HG03108 (cell line): Measurements from ENCODE around the gene PDLIM1.
"Not testable (repeated sequence)": the region's sequence is repeated elsewhere in the genome, so short reads cannot be mapped to it uniquely, and the experiment has no call there.

ENCODE experiments used
- ATAC-seq: cut with Tn5 transposase; IDR thresholded peaks from one replicate; pipeline ENCODE4 v1.9.1; 2021; ENCODE audit warnings: moderate library complexity; ENCODE audit not compliant: unreplicated experiment

PDLIM1 gene

GRCh38 chr10:95243318-95243617, 47.5 kb downstream of the PDLIM1 start:
- ATAC-seq = no peak

GRCh38 chr10:95242581-95243317, 48.1 kb downstream of the PDLIM1 start:
- ATAC-seq = no peak

GRCh38 chr10:95241533-95241932, 49.3 kb downstream of the PDLIM1 start:
- ATAC-seq = no peak

GRCh38 chr10:95240811-95241210, 50.0 kb downstream of the PDLIM1 start:
- ATAC-seq = no peak

- ATAC-seq = not testable (repeated sequence)
Observed at GRCh38 chr10:95240096-95240495, 50.7 kb downstream of the PDLIM1 start.

GRCh38 chr10:95237376-95238170, 53.2 kb downstream of the PDLIM1 start:
- no peak for ATAC-seq

- ATAC-seq = peak; percentile 98
Observed at GRCh38 chr10:95236068-95236903, 54.5 kb downstream of the PDLIM1 start.

GRCh38 chr10:95235676-95236067, 55.1 kb downstream of the PDLIM1 start:
- ATAC-seq = no peak

- no peak for ATAC-seq
Observed at GRCh38 chr10:95234951-95235350, 55.9 kb downstream of the PDLIM1 start.

- no peak for ATAC-seq
Observed at GRCh38 chr10:95233377-95234034, 57.3 kb downstream of the PDLIM1 start.

GRCh38 chr10:95230677-95231586, 59.9 kb downstream of the PDLIM1 start:
- ATAC-seq = not testable (repeated sequence)

- ATAC-seq = no peak
Observed at GRCh38 chr10:95229724-95230627, 60.8 kb downstream of the PDLIM1 start.

GRCh38 chr10:95228934-95229723, 61.7 kb downstream of the PDLIM1 start:
- not testable (repeated sequence) for ATAC-seq

GRCh38 chr10:95225136-95225535, 65.7 kb downstream of the PDLIM1 start:
- ATAC-seq = no peak

- ATAC-seq = no peak
Observed at GRCh38 chr10:95221124-95221523, 69.7 kb downstream of the PDLIM1 start.

- no peak for ATAC-seq
Observed at GRCh38 chr10:95220539-95220938, 70.3 kb downstream of the PDLIM1 start.

- no peak for ATAC-seq
Observed at GRCh38 chr10:95217476-95217875, 73.3 kb downstream of the PDLIM1 start.

- no peak for ATAC-seq
Observed at GRCh38 chr10:95214793-95215192, 76.0 kb downstream of the PDLIM1 start.
